RWPE2 (cell line): ENCODE measurements around the gene TAOK3.

Experiments
- ATAC-seq: fragments of 200-7000 bp; cut with Tn5 transposase; 3 replicates; pipeline ENCODE4 v1.9.1; 2021; ENCODE audit warnings: low read depth
- DNase-seq: peaks from one replicate; pipeline ENCODE4 v3.0.0-alpha.2; 2020; ENCODE audit warnings: low spot score
- H3K27ac ChIP-seq: fragments of 450-650 bp; 2 replicates; pipeline ENCODE4 v1.5.1; 2017; ENCODE audit warnings: mild to moderate bottlenecking; ENCODE audit not compliant: poor library complexity, severe bottlenecking
- H3K27me3 ChIP-seq: fragments of 250-450 bp; sonication (Bioruptor Pico); 2 replicates; pipeline ENCODE4 v1.5.1; 2021; ENCODE audit warnings: mild to moderate bottlenecking, moderate library complexity; ENCODE audit not compliant: insufficient read depth, poor library complexity, severe bottlenecking
- H3K36me3 ChIP-seq: fragments of 250-450 bp; sonication (Bioruptor Pico); 2 replicates; pipeline ENCODE4 v1.5.1; 2020; ENCODE audit warnings: low read depth, mild to moderate bottlenecking, moderate library complexity
- H3K4me1 ChIP-seq: fragments of 250-450 bp; sonication (Bioruptor Pico); 2 replicates; pipeline ENCODE4 v1.5.1; 2021; ENCODE audit warnings: mild to moderate bottlenecking, moderate library complexity; ENCODE audit not compliant: insufficient read depth, poor library complexity, severe bottlenecking
- H3K4me3 ChIP-seq: fragments of 250-450 bp; sonication (Bioruptor Pico); 2 replicates; pipeline ENCODE4 v1.5.1; 2021; ENCODE audit warnings: mild to moderate bottlenecking, moderate library complexity; ENCODE audit not compliant: severe bottlenecking
- H3K9me3 ChIP-seq: fragments of 250-450 bp; sonication (Bioruptor Pico); 2 replicates; pipeline ENCODE4 v1.5.1; 2021; ENCODE audit warnings: mild to moderate bottlenecking, moderate library complexity; ENCODE audit not compliant: severe bottlenecking
- CTCF ChIP-seq: fragments of 450-650 bp; IDR thresholded peaks from one replicate; pipeline ENCODE4 v1.5.1; 2017; ENCODE audit warnings: mild to moderate bottlenecking, moderate library complexity; ENCODE audit not compliant: poor library complexity, severe bottlenecking

Gene TAOK3

GRCh38 chr12:118372541-118373495, at the start of gene TAOK3:
Gene TAOK3 (minus strand): TSS chr12:118372907. CDS start chr12:118255567, 117,340 bp downstream.
- Histone ChIP-seq H3K9me3 (no peaks in the 10 kb centered on the region), H3K27ac (peak within 1 kb of the TSS; percentile 38), H3K4me1 (peaks cover 16% of the 10 kb centered on the region), H3K4me3 (peak within 1 kb of the TSS; percentile 80), H3K36me3 (no peaks in the 10 kb centered on the region), H3K27me3 (no peaks in the 10 kb centered on the region)
- peak; percentile 84 for ATAC-seq
- no peak for TF ChIP-seq CTCF
- peak; percentile 98 for DNase-seq

GRCh38 chr12:118420673-118421072, 48.0 kb upstream of the TAOK3 start:
- no peak overlapping the region for H3K27ac ChIP-seq
- H3K9me3 ChIP-seq = no peaks in the 10 kb centered on the region
- ATAC-seq = no peak
- DNase-seq = no peak
- no peak overlapping the region for H3K4me3 ChIP-seq
- no peaks in the 10 kb centered on the region; the same call in 1 of the 2 replicates for H3K36me3 ChIP-seq
- TF ChIP-seq CTCF = no peak
- peaks cover 12% of the 10 kb centered on the region for H3K4me1 ChIP-seq
- H3K27me3 ChIP-seq = no peaks in the 10 kb centered on the region

DNA sequence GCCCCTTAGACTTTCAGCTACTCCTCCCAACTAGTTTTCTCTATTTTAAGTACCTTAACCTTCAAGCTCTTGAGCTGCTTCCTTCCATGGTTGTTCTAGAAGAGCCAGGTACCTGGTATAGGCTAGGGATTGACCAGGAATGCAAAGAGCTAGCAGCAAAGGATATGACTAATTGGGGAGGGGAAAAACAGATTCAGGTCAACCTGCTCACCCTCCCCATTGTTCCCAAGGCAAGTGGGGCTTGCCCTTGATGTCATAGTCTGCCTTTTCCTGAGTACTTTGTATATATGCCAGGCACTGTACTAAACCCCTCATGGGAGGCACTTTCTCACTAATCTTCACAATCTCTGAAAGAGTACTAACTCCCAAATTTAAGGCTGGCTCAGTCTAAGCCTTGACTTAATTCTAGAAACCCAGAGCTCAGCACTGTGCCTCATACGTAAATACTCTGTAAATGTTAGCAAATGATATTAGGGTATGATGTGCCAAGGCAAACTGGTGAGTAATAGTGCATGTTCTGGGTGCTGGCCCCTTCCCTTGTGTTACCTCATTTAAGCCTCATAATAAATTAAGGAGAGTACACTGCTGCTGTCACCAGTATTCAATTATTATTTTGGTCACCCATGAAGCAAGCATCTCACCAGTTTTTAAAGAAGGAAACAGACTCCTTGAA, 45.8 kb upstream of the TAOK3 start:
- H3K9me3 ChIP-seq = no peaks in the 10 kb centered on the region
- peak overlapping the region; percentile 34 for H3K27ac ChIP-seq
- H3K27me3 ChIP-seq = no peaks in the 10 kb centered on the region
- H3K4me1 ChIP-seq = peaks cover 12% of the 10 kb centered on the region
- no peak for TF ChIP-seq CTCF
- no peak for DNase-seq
- peak; percentile 83 for ATAC-seq
- H3K36me3 ChIP-seq = peaks cover 11% of the 10 kb centered on the region
- no peak overlapping the region for H3K4me3 ChIP-seq

DNA sequence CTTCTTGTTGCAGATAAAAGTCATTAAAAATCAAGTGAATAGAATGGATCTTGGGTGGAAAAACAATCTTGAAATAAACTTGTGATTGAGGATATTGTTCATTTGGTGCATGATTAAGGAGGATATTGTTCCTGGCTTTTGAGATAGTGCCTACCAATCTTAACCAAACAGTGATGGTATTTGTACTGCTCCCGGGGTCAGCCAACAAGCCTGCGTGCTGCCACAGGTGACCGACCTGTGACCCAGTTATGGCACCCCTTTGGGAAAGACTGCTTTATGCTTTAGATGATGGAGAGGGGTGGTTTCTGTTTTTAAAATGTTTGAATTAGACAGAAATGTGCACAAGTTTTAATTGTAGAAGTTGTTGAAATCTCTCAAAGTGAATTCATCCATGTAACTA, 45.2 kb upstream of the TAOK3 start:
- Histone ChIP-seq H3K27ac (peak overlapping the region; percentile 34), H3K9me3 (no peaks in the 10 kb centered on the region), H3K27me3 (no peaks in the 10 kb centered on the region), H3K4me1 (peaks cover 12% of the 10 kb centered on the region), H3K4me3 (no peak overlapping the region), H3K36me3 (peaks cover 17% of the 10 kb centered on the region)
- DNase-seq = no peak
- no peak for ATAC-seq
- no peak for TF ChIP-seq CTCF
